Measurements from ENCODE around the gene NCEH1. TPM values are rescaled to one million over a fixed set of nuclear protein-coding genes. Genes with fewer than 3 reads are reported as not detected.

Gene NCEH1, protein sequence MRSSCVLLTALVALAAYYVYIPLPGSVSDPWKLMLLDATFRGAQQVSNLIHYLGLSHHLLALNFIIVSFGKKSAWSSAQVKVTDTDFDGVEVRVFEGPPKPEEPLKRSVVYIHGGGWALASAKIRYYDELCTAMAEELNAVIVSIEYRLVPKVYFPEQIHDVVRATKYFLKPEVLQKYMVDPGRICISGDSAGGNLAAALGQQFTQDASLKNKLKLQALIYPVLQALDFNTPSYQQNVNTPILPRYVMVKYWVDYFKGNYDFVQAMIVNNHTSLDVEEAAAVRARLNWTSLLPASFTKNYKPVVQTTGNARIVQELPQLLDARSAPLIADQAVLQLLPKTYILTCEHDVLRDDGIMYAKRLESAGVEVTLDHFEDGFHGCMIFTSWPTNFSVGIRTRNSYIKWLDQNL
- total RNA-seq (2022; extraction: Qiagen RNA extraction; ENCODE audit: low read depth), result 33.9 to 43.7 TPM (median 35.0 TPM) in 5 replicates

DNA sequence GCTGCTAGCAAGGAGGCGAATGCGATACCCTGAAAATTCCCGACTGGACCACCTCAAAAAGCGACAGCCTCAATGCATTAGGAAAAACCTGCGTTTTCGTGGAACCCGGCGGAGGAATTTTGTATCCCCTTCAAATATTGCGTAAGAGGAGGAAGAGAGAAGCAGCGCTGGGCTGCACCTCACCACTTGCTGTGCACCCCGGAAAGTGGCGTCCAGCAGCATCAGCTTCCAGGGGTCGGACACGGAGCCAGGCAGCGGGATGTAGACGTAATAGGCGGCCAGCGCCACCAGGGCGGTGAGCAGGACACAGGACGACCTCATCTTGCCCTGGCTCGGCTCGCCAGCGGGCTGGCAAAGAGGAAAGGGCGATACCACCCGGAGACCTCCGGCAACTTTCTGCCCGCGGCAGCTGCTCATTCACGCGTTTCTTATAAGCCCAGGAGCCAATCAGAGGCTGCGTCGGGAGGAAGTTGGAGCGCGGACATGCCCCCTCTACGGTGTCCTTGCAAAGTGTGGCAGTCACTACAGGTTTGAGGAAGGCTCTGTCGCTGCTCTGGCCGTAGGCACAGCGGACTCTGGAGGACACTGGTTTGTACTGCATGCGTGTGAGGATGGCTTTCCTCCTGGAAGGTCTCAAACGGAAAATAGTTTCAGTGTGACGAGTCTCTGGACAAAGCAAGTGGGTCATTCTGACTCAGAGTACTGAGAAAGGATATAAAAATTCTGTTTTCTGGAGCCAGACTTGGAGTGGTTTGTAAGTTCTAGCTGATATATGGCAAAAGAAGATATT is at the start of gene NCEH1:
Gene NCEH1, minus strand, starts transcription at position 404 of the 790 bp plus-strand sequence. Its CDS starts 83 bp downstream, at position 321.

DNA sequence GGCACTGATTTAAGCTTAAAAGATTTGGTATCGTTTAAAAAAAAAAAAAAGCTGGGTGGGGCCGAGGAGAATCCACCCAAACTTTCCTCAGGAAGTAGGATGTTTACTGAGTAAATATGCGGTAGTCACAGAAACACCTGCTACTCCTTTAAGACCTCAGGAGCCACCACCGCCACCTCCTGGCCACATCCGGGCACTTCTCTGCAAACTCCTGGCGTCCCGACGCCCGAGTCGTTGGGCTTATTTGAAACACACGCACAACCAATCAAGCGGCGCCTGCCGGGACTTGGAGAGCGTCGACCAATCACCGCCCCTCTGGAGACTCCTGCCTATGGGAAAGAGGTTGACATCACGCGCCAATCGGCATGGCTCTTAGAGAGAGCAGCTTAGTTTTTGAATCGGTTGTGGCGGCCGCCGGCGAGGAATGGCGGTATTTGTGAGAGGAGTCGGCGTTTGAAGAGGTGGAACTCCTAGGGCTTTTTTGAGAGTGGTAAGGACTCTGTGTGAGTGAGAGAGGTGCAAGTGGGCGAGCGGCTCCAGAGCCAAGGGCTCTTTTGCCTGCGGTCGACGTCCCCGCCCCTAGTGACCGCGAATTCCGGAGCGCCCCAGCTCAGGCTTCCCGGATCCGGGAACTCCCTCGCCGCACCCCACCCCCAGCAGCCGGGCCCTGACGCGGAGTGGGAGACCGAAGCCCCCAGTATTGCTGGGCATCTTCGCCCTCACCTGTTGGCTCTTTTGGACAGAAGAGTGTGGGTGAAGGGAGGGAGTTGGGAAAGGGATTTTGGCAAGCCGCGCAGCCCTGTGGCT is 39.7 kb upstream of the NCEH1 start, which contains the start of gene ECT2:
Gene ECT2, plus strand, starts transcription at position 359 of the 807 bp plus-strand sequence. CDS start 3,805 bp downstream, outside the sequence.

Other genes with a start within 250 kb of the NCEH1 start
- gene TNFSF10, start 187.6 kb downstream of the NCEH1 start, total RNA-seq (2022; extraction: Qiagen RNA extraction; ENCODE audit: low read depth), result 0.10 to 0.21 TPM (median 0.10 TPM) in 3 of 5 replicates, not detected in the others
- 77.0 to 105 TPM (median 82.2 TPM) in 5 replicates for gene ECT2, start 39.7 kb upstream of the NCEH1 start, total RNA-seq (2022; extraction: Qiagen RNA extraction; ENCODE audit: low read depth)

All from A549 treated with CpdA at 1 μM for 4 hours (cell line).